Activated CD4-positive, alpha-beta T cell treated with anti-CD3 and anti-CD28 coated beads for 1 hour (primary cell): ENCODE measurements around the gene SUPT4H1.

Source experiments
- DNase-seq: peaks from one replicate; pipeline ENCODE4 v3.0.0-alpha.2; 2020

Gene SUPT4H1

GRCh38 chr17:58302919-58303585 is 48.9 kb downstream of the SUPT4H1 start:
- DNase-seq: no peak

GRCh38 chr17:58302171-58302918 is 49.7 kb downstream of the SUPT4H1 start:
- DNase-seq: no peak

DNA sequence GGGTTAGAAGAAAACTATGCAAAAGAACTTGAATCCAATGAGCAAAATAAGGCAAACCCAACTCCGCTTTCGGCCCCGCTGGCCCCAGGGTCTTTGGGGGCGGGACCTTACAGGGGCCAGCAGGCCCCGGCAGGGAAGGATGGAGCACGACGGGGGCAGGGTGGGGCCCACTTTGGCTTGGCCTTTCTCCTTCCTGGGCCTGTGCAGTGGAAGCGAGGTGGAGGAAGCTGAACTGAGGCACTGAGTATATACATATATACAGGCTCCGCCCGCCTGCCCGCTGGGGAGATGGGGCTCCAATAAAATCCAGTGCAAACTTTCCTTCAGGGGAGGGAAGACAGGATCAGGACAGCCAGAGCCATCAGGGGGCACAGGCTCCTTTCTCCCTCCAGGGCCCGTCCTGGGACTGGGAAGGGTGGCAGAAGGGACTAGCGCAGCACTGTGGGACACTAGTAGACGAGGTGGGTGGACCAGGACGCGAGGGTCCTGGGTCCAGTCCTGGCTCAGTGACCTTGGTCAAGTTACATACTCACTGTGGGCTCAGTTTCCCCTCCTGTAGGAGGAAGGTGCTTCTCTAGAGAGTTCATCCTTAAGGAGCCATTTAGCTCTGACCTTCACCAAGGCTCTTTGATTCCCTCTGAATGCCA is 50.4 kb downstream of the SUPT4H1 start:
- no peak for DNase-seq

GRCh38 chr17:58300336-58300735 is 51.7 kb downstream of the SUPT4H1 start:
- DNase-seq: no peak
